ENCODE results near the gene NTMT1.
"Not testable (repeated sequence)": the region's sequence is repeated elsewhere in the genome, so short reads cannot be mapped to it uniquely, and the experiment has no call there.

The NTMT1 gene

GRCh38 chr9:129654554-129655040 is 28.6 kb downstream of the NTMT1 start:
- no peak for DNase-seq (ENCODE audit: low read depth)

- DNase-seq (ENCODE audit: low read depth), result no peak
These were observed 29.2 kb downstream of the NTMT1 start for GRCh38 chr9:129655154-129655553.

GRCh38 chr9:129655696-129656095 is 29.7 kb downstream of the NTMT1 start:
- DNase-seq (ENCODE audit: low read depth), result no peak

- DNase-seq (ENCODE audit: low read depth), result no peak
These were observed 30.9 kb downstream of the NTMT1 start for GRCh38 chr9:129656795-129657390.

- no peak for DNase-seq (ENCODE audit: low read depth)
These were observed 35.1 kb downstream of the NTMT1 start for GRCh38 chr9:129661029-129661428.

GRCh38 chr9:129662239-129662638 is 36.3 kb downstream of the NTMT1 start:
- not testable (repeated sequence) for DNase-seq (ENCODE audit: low read depth)

- DNase-seq (ENCODE audit: low read depth), result no peak
These were observed 38.9 kb downstream of the NTMT1 start for GRCh38 chr9:129664746-129665388.

GRCh38 chr9:129665389-129665775 is 39.4 kb downstream of the NTMT1 start, which contains the start of gene PRRX2:
Gene PRRX2 (plus strand): TSS chr9:129665647. CDS start chr9:129665868, 221 bp downstream.
- peak; percentile 15 for DNase-seq (ENCODE audit: low read depth)

GRCh38 chr9:129665814-129666520 is 40.0 kb downstream of the NTMT1 start:
- DNase-seq (ENCODE audit: low read depth), result no peak

GRCh38 chr9:129666575-129666974 is 40.6 kb downstream of the NTMT1 start:
- DNase-seq (ENCODE audit: low read depth), result no peak

- DNase-seq (ENCODE audit: low read depth), result no peak
These were observed 41.4 kb downstream of the NTMT1 start for GRCh38 chr9:129667378-129667777.

- no peak for DNase-seq (ENCODE audit: low read depth)
These were observed 41.9 kb downstream of the NTMT1 start for GRCh38 chr9:129667850-129668249.

- DNase-seq (ENCODE audit: low read depth), result no peak
These were observed 43.3 kb downstream of the NTMT1 start for GRCh38 chr9:129669141-129669718.

- no peak for DNase-seq (ENCODE audit: low read depth)
These were observed 44.0 kb downstream of the NTMT1 start for GRCh38 chr9:129669946-129670345.

GRCh38 chr9:129671065-129671464 is 45.1 kb downstream of the NTMT1 start:
- DNase-seq (ENCODE audit: low read depth), result no peak

- DNase-seq (ENCODE audit: low read depth), result no peak
These were observed 45.6 kb downstream of the NTMT1 start for GRCh38 chr9:129671519-129671918.

GRCh38 chr9:129672702-129673101 is 46.7 kb downstream of the NTMT1 start:
- DNase-seq (ENCODE audit: low read depth), result no peak

- no peak for DNase-seq (ENCODE audit: low read depth)
These were observed 47.6 kb downstream of the NTMT1 start for GRCh38 chr9:129673602-129674001.

- no peak for DNase-seq (ENCODE audit: low read depth)
These were observed 48.3 kb downstream of the NTMT1 start for GRCh38 chr9:129674229-129674628.

GRCh38 chr9:129675620-129676019 is 49.7 kb downstream of the NTMT1 start:
- no peak for DNase-seq (ENCODE audit: low read depth)

GRCh38 chr9:129676287-129676686 is 50.3 kb downstream of the NTMT1 start:
- no peak for DNase-seq (ENCODE audit: low read depth)

GRCh38 chr9:129676975-129677374 is 51.0 kb downstream of the NTMT1 start:
- DNase-seq (ENCODE audit: low read depth), result no peak

- no peak for DNase-seq (ENCODE audit: low read depth)
These were observed 51.5 kb downstream of the NTMT1 start for GRCh38 chr9:129677456-129677855.
